Measurements from ENCODE around the gene UBA52. TPM values are rescaled to one million over a fixed set of nuclear protein-coding genes. Genes with fewer than 3 reads are reported as not detected.

The UBA52 gene
- total RNA-seq, 1 experiment from 2014 or later, result 1,265 TPM

DNA sequence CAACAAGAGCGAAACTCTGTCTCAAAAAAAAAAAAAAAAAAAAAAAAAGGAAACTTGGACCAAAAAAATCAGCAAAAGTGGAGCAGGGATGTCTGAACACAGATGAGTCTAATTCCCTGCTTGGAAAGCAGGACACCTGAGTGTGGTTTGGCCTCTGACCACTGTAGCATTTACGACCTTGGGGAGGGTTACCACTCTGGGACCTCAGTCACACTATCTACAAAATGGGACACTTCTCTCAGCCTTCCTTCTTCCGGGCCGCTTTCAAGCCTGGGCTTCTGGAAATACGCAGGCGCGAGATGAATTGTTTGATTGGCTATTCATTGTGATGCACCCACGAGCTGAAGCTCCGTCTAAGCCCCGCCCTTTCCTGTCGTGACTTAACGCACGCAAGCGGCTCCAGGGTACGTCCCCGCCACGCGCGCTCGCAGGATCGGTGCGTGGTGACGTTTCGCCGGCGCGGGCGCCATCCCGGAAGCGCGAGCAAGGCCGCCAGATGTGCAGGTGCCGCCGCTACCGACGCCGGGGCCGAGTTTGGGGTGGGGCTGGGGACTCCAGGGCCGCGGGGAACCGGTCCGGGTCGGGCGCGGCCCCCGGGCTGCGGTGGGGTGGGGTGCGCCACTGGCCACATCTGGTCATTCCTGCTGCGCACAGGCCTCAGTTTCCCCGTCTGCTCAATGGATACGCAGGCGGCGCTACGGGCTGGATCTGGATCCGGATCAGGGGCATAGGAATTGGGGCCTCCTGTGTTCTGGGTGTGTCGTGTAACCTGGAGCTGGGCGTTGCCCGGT is 14.1 kb upstream of the UBA52 start, which contains the start of gene KXD1:
KXD1 (plus strand) TSS at position 460 of the 791 bp plus-strand sequence. CDS start 4,187 bp downstream, outside the sequence.
- no peak within 1 kb of the TSS for H3K4ac ChIP-seq (ENCODE audit: low read depth, low read length)
- H3K23me2 ChIP-seq (ENCODE audit: insufficient read length, low read depth, low read length, poor library complexity, severe bottlenecking), result peaks cover 6% of the 10 kb centered on the region
- no peak within 1 kb of the TSS for H3K23ac ChIP-seq (ENCODE audit: insufficient read length, low read depth, low read length)
- no peak within 1 kb of the TSS for H2BK12ac ChIP-seq (ENCODE audit: insufficient read length, low read depth, low read length)
- no peaks in the 10 kb centered on the region for H3K4me1 ChIP-seq (ENCODE audit: insufficient read depth, low read length)
- no peak within 1 kb of the TSS for H3K56ac ChIP-seq (ENCODE audit: insufficient read length, low read depth, low read length)
- no peak within 1 kb of the TSS for H3T11ph ChIP-seq (ENCODE audit: low read length)
- H3K4me2 ChIP-seq (ENCODE audit: insufficient read depth, insufficient read length, low read length), result peak within 1 kb of the TSS; percentile 65
- no peaks in the 10 kb centered on the region for H3K9me3 ChIP-seq (ENCODE audit: control insufficient read depth, low read depth, low read length)
- no CpG with 5 or more reads among the region's 58 CpGs for WGBS (ENCODE audit: extremely low coverage, insufficient read length, low lambda C conversion rate)
- peak within 1 kb of the TSS; percentile 37 for H3K9ac ChIP-seq (ENCODE audit: extremely low read depth, insufficient read length, low read length)
- H4K91ac ChIP-seq (ENCODE audit: insufficient read length, low read depth, low read length), result no peak within 1 kb of the TSS
- peaks cover 6% of the 10 kb centered on the region; the same call in 1 of the 2 replicates for H3K79me2 ChIP-seq (ENCODE audit: insufficient read depth, low read length)
- H2BK15ac ChIP-seq (ENCODE audit: low read depth, low read length), result no peak within 1 kb of the TSS
- peak within 1 kb of the TSS; percentile 28; the same call in 1 of the 2 replicates for H3K14ac ChIP-seq (ENCODE audit: insufficient read depth, low read length)
- no peak within 1 kb of the TSS for H4K5ac ChIP-seq (ENCODE audit: insufficient read length, low read depth, low read length)
- H2AFZ ChIP-seq (ENCODE audit: low read length), result no peak within 1 kb of the TSS
- peak within 1 kb of the TSS; percentile 88 to 96 for H3K4me3 Mint-ChIP-seq
- H4K20me1 ChIP-seq (ENCODE audit: control insufficient read depth, insufficient read depth, insufficient read length), result no peaks in the 10 kb centered on the region
- peak within 1 kb of the TSS in 2 of 3 experiments; percentile 21 to 82; a peak in 5 of 7 replicates for H3K27ac Mint-ChIP-seq
- H2BK5ac ChIP-seq (ENCODE audit: insufficient read length, low read length), result no peak within 1 kb of the TSS
- H2BK20ac ChIP-seq (ENCODE audit: low read depth, low read length, poor library complexity, severe bottlenecking), result no peak within 1 kb of the TSS
- H3K4me1 Mint-ChIP-seq, result peaks cover 5 to 8% of the 10 kb centered on the region in 2 experiments
- no peak within 1 kb of the TSS for H3K27ac ChIP-seq (ENCODE audit: insufficient read length, low read depth, low read length)
- no peaks in the 10 kb centered on the region for H3K27me3 ChIP-seq (ENCODE audit: insufficient read depth, low read length)
- H3K79me1 ChIP-seq (ENCODE audit: insufficient read depth, low read depth, low read length, poor library complexity, severe bottlenecking), result no peaks in the 10 kb centered on the region
- H3K27me3 Mint-ChIP-seq (ENCODE audit: low read depth), result no peaks in the 10 kb centered on the region
- no peaks in the 10 kb centered on the region for H3K9me3 Mint-ChIP-seq
- H3K18ac ChIP-seq (ENCODE audit: insufficient read length, low read depth, low read length), result no peak within 1 kb of the TSS
- TF ChIP-seq, protein P1, sequence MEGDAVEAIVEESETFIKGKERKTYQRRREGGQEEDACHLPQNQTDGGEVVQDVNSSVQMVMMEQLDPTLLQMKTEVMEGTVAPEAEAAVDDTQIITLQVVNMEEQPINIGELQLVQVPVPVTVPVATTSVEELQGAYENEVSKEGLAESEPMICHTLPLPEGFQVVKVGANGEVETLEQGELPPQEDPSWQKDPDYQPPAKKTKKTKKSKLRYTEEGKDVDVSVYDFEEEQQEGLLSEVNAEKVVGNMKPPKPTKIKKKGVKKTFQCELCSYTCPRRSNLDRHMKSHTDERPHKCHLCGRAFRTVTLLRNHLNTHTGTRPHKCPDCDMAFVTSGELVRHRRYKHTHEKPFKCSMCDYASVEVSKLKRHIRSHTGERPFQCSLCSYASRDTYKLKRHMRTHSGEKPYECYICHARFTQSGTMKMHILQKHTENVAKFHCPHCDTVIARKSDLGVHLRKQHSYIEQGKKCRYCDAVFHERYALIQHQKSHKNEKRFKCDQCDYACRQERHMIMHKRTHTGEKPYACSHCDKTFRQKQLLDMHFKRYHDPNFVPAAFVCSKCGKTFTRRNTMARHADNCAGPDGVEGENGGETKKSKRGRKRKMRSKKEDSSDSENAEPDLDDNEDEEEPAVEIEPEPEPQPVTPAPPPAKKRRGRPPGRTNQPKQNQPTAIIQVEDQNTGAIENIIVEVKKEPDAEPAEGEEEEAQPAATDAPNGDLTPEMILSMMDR (conservative IDR thresholded peaks at IDR 0.05), result no peak
- no peak within 1 kb of the TSS for H2AK5ac ChIP-seq (ENCODE audit: insufficient read length, low read length)
- H2BK120ac ChIP-seq (ENCODE audit: low read depth, low read length, poor library complexity, severe bottlenecking), result no peak within 1 kb of the TSS
- no peak within 1 kb of the TSS for H4K8ac ChIP-seq (replicated peaks; ENCODE audit: insufficient read length, low read depth, low read length)
- H3K36me3 Mint-ChIP-seq (ENCODE audit: insufficient read depth in 1 of 3, low read depth in 3 of 3), result peaks cover 0 to 12% (median 11%) of the 10 kb centered on the region in 3 experiments; a peak in 4 of 7 replicates
- peak; percentile 93 for DNase-seq

Measured in H9 (cell line).